Kidney epithelial cell (primary cell): ENCODE data around the gene VSTM2A. TPM values are rescaled to one million over a fixed set of nuclear protein-coding genes. Genes with fewer than 3 reads are reported as not detected.
A peak's percentile ranks its signal among the peaks of the same experiment; 100 is the strongest.

Experiments
- DNase-seq: peaks from one replicate; pipeline ENCODE4 v3.0.0-alpha.2; 2010; ENCODE audit warnings: low read depth
- H3K27me3 ChIP-seq: 2 replicates; pipeline ENCODE4 v1.6.0; 2011; ENCODE audit warnings: low read length; ENCODE audit not compliant: control insufficient read depth, insufficient read depth
- H3K36me3 ChIP-seq: 2 replicates; pipeline ENCODE4 v1.5.1; 2011; ENCODE audit warnings: low read length; ENCODE audit not compliant: control insufficient read depth, insufficient read depth
- H3K4me3 ChIP-seq: 2 replicates; pipeline ENCODE4 v1.5.1; 2011; ENCODE audit warnings: low read depth, mild to moderate bottlenecking, control low read depth, low read length
- total RNA-seq: library from RNA; depleted of rRNA; stranded (reverse); fragments of >200 nt; gene quantifications from 2 replicates; pipeline ENCODE4 v1.2.3, GENCODE V29; 2015
- TF ChIP-seq, protein P1 (sequence below): IDR thresholded peaks from 2 replicates; pipeline ENCODE4 v1.5.1; 2011; ENCODE audit warnings: mild to moderate bottlenecking, moderate library complexity, low read length, control low read depth, inconsistent platforms; ENCODE audit not compliant: insufficient read depth, poor library complexity, severe bottlenecking

The VSTM2A gene
- total RNA-seq, 1 donor from 2014 or later: not detected

DNA sequence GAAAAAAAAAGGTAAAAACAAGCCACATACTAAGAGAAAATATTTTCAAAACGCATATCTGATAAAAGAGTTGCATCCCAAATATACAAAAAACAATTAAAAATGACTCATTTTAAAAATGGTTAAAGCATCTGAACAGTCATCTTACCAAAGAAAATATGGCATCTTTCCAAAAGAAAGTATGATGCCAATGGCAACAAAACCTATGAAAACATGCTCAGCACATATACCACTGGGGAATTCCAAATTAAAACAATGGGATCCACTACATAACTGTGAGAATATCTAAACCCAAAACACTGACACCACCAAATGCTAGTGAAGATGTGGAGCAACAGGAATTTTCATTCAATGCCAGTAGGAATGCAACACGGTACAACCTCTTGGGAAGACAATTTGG, 39.3 kb downstream of the VSTM2A start:
- no peak for DNase-seq

DNA sequence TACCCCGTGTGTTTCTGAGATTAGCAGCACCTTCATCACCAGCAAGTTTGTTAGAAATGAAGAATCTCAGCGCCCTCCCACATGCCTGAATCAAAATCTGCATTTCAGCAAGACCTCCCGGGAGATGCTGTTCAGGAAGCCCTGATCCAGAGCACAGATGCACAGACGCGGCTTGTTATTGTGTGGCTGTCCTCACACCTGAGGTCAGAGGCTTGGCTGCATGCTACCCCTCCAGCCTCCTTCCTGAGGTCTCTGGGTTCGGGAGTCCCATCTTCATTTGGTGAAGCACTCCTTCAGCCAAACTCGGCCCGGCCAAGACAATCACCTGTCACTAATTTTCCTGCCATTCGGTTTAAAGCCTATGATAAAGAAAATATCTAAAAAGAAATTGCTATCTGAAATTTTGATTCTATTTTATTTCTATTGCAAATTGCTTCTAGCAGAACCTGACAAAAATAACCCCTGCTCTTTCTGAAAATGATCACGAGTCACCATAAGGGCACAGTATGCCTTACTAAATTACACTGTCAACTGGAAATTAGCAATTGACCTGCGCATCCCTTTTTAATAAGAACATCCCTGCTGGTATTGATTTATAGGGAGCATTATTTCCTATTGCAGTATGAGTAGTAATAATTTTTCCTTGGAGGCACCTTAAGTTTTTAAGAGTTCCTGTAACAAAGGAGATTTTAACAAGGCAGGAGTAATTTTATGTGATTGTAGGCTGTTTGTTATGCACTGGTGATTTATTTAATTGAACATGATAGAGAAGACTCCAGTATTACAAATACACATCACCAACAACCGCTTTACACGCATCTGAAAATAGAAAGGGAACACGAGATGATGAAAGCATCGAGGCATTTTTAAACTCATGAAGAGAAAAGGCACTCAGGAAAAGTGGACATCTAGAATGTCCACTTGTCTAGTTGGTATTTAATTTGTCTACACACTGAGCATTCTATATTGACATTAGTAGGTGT, 49.5 kb downstream of the VSTM2A start:
- no peak for DNase-seq
- TF ChIP-seq, protein P1, sequence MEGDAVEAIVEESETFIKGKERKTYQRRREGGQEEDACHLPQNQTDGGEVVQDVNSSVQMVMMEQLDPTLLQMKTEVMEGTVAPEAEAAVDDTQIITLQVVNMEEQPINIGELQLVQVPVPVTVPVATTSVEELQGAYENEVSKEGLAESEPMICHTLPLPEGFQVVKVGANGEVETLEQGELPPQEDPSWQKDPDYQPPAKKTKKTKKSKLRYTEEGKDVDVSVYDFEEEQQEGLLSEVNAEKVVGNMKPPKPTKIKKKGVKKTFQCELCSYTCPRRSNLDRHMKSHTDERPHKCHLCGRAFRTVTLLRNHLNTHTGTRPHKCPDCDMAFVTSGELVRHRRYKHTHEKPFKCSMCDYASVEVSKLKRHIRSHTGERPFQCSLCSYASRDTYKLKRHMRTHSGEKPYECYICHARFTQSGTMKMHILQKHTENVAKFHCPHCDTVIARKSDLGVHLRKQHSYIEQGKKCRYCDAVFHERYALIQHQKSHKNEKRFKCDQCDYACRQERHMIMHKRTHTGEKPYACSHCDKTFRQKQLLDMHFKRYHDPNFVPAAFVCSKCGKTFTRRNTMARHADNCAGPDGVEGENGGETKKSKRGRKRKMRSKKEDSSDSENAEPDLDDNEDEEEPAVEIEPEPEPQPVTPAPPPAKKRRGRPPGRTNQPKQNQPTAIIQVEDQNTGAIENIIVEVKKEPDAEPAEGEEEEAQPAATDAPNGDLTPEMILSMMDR: no peak
- Histone ChIP-seq H3K36me3 (no peaks in the 10 kb centered on the region), H3K27me3 (no peaks in the 10 kb centered on the region), H3K4me3 (no peak overlapping the region)

More for the DNA sequence above, 39.3 kb downstream of the VSTM2A start:
- Histone ChIP-seq H3K27me3 (no peaks in the 10 kb centered on the region), H3K4me3 (no peak overlapping the region), H3K36me3 (no peaks in the 10 kb centered on the region)
- TF ChIP-seq, protein P1: no peak

DNA sequence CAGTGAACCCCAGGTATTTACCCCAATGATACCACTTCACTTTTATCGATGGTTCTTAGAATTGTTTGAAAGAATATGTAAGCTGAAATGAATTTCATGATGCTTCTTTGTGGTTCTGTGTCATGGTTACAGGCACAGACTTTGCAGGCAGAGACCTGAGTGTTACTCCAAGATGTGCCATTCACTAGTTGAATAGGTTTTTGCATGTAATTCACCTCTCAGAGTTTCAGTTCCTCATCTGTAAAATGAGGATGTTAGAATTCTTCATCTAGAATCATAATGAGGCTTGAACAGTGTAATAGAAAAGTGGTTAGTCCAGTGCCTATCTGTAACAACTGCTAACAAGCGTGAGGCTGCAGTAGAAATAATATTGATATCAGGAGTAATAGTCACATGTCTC, 54.6 kb downstream of the VSTM2A start:
- no peaks in the 10 kb centered on the region for H3K36me3 ChIP-seq
- DNase-seq: no peak
- no peak overlapping the region for H3K4me3 ChIP-seq
- TF ChIP-seq, protein P1: no peak
- H3K27me3 ChIP-seq: no peaks in the 10 kb centered on the region

DNA sequence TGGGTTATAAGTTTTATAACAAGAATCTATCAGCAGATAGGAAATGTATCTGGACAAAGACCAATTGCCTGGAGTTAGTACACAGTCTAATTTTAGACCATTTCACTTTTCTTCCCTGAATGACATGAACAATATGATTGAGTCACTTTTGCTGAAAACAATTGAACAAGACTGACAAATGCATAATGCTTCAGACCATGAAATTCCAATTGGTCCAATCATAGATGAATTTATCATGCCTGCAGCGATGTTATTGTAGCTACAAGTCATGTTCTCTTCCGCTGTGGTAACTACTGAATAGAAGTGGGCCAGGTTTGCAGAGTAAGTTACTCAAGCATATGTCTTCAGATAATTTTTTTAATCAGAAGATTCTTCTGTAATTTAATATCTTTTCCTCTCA, 73.4 kb downstream of the VSTM2A start:
- peak; percentile 59 for DNase-seq
- Histone ChIP-seq H3K27me3 (no peaks in the 10 kb centered on the region), H3K36me3 (no peaks in the 10 kb centered on the region), H3K4me3 (no peak overlapping the region)
- TF ChIP-seq, protein P1: no peak

Other genes starting within 250 kb of the VSTM2A start
- gene SEC61G, start 216.8 kb downstream of the VSTM2A start, total RNA-seq: 325 and 563 TPM in 2 replicates